ENCODE data around the gene ITPR3. TPM values are rescaled to one million over a fixed set of nuclear protein-coding genes. Genes with fewer than 3 reads are reported as not detected.

The ITPR3 gene
- total RNA-seq, 2 experiments from 2014 or later = 34.8 to 35.1 TPM

DNA sequence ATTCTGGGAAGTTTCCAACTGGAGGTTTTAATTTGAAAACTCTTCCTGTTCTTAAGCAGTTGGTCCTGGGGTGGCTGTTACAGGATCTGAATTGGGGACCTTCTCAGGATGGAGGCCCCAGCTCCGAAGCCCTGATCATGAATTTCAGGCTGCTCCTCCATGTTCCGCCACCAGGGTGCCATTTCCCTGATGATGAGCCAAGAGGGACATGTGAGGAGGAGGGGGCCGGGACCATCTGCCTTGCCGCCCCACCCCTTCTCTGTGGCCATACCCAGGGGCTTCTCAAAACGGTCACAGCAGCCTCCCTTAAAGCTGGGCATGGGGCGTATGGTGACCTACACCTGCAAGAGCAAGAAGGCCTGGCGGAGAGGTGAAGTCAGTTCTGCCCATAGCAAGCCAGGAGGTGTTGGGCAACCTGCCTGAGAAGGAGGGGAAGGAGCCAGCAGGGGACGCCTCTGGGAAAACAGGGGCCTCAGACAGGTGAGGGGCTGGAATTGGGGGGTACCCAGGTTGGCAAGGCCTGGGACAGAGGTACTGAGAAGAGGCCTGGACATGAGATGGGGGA lies 37.4 kb upstream of the ITPR3 start:
- peaks cover 6% of the 10 kb centered on the region for H3K36me3 Mint-ChIP-seq (ENCODE audit: low read depth)
- DNase-seq = no peak
- CTCF ChIA-PET = interaction anchor here (1.9 to 2.0 kb wide), 2 partner anchors 114 to 117 kb away, joined by 6 to 13 read pairs; no protein-coding TSS in a partner anchor
- H3K27ac Mint-ChIP-seq = no peak overlapping the region
- no peaks in the 10 kb centered on the region for H3K27me3 Mint-ChIP-seq (ENCODE audit: low read depth)
- intact Hi-C loops (cut with micrococcal nuclease) = no loop called here
- no peaks in the 10 kb centered on the region for H3K9me3 Mint-ChIP-seq
- peaks cover 22% of the 10 kb centered on the region for H3K4me1 Mint-ChIP-seq (ENCODE audit: low read depth)
- no peak overlapping the region for H3K4me3 Mint-ChIP-seq

DNA sequence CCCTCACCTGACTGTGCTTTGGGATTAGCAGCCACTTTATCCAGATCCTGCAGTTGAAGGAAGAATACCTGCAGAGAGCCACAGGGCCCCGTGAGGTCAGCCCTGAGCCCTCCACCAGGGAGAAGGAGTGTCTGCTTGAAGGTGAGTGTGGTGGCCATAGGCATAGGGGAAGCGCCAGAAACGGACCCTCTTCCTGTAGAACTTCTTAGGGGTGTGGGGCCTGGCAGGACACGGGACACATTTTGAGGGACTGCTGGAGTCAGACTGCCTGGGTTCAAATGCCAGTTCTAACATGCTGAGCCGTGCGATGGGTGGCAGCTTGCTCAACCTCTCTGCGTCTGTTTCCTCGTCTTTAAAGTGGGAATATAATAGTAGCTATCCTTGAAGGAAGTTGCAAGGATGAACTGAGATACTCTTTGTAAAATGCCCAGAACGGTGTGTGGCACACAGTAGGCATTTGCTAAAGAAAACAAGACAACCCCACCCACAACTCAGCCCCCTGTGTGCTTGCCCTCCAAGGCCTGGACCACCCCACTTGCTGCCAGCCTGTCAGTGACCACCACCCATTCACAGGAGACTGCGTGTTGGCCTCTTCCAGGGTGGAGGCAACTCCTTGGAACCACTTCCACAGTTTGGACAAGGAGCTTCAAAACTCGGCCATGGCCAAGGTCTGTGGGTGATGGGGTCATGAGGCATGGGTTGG lies 36.3 kb upstream of the ITPR3 start:
- Mint-ChIP-seq H3K9me3 (no peaks in the 10 kb centered on the region), H3K27ac (peak overlapping the region; percentile 82), H3K4me1 (ENCODE audit: low read depth) (peaks cover 22% of the 10 kb centered on the region), H3K36me3 (ENCODE audit: low read depth) (no peaks in the 10 kb centered on the region), H3K27me3 (ENCODE audit: low read depth) (no peaks in the 10 kb centered on the region), H3K4me3 (peak overlapping the region; percentile 66)
- intact Hi-C loops (cut with micrococcal nuclease) = loop anchor here (1.0 kb wide), 3 partner anchors 22 to 115 kb away; no protein-coding TSS in a partner anchor
- CTCF ChIA-PET = interaction anchor here (0.6 to 4.3 kb wide), 16 partner anchors 8 to 160 kb away, joined by 3 to 46 read pairs (median 4); partner anchors contain the start of genes ITPR3 and UQCC2
- DNase-seq = no peak

DNA sequence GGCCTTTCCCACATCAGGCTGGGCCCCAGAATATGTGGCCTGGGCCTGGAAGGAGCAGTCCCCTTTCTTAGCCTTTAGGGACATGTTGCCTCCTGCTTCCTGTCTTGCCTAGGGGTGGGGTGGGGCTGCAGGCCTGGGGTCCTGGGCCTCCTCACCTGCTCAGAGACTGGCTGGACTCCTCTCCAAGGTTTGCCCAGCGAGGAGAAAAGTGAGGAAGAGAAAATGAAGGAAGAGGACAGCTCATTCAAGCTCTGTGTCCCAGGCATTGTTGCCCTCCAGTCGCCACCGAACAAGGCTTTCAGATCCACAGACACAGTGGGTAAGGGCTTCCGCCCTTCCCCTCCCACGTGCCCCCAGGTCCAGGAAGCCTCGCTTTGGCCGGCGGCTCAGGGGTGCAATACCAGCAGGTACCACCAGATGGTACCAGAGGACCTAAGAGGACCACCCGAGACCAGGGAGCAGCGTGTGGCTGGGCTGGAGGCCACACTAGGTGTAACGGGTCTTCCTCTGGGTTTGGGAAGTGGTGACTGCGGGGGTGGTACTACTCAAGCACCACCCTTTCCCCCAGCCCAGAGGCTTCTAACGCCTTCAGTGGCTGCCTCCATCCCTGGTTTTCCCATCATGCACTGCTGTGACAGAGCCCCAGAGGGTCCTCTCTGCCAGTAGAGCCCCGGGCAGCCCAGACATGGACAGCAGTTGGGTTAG lies 35.6 kb upstream of the ITPR3 start:
- Mint-ChIP-seq H3K9me3 (no peaks in the 10 kb centered on the region), H3K27me3 (ENCODE audit: low read depth) (no peaks in the 10 kb centered on the region), H3K4me1 (ENCODE audit: low read depth) (peaks cover 19% of the 10 kb centered on the region), H3K36me3 (ENCODE audit: low read depth) (no peaks in the 10 kb centered on the region), H3K27ac (peak overlapping the region; percentile 82), H3K4me3 (peak overlapping the region; percentile 66)
- peak; percentile 94 for DNase-seq
- intact Hi-C loops (cut with micrococcal nuclease) = loop anchor here (1.0 kb wide), 4 partner anchors 22 to 177 kb away; no protein-coding TSS in a partner anchor
- CTCF ChIA-PET = interaction anchor here (0.6 to 4.3 kb wide), 21 partner anchors 9 to 159 kb away, joined by 3 to 46 read pairs (median 4); partner anchors contain the start of genes ITPR3 and UQCC2

DNA sequence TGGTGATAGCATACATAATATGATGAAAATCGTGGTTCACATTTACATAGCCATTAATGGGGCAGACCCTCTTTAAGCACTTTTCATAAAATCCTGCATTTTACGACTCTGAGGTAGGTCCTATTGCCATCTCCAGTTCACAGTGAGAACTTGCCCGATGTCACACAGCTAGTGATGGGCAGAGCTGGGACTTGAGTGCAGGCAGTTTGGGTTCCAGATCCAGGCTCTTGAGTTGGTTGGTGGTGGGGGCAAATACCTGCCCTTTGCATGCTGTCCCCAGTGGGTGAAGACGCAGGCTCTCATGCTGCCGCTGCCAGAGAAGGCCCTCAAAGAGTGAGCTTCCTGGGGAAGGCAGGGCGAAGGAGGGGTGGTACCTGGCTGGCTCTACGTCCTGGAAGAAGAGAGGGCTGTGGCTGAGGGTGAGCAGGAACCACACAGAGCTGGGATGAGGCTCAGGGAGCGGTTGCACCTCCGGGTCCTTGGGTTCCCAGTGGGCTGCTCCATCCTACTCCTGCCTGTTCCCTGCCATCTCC lies 34.9 kb upstream of the ITPR3 start:
- CTCF ChIA-PET = interaction anchor here (0.9 to 4.3 kb wide), 17 partner anchors 11 to 157 kb away, joined by 3 to 46 read pairs (median 5); partner anchors contain the start of genes ITPR3 and UQCC2
- Mint-ChIP-seq H3K4me1 (ENCODE audit: low read depth) (peaks cover 24% of the 10 kb centered on the region), H3K27me3 (ENCODE audit: low read depth) (no peaks in the 10 kb centered on the region), H3K36me3 (ENCODE audit: low read depth) (no peaks in the 10 kb centered on the region), H3K4me3 (peak overlapping the region; percentile 66), H3K9me3 (no peaks in the 10 kb centered on the region), H3K27ac (peak overlapping the region; percentile 59)
- DNase-seq = no peak
- intact Hi-C loops (cut with micrococcal nuclease) = loop anchor here (1.0 kb wide), 1 partner anchor 176 kb away; no protein-coding TSS in a partner anchor

DNA sequence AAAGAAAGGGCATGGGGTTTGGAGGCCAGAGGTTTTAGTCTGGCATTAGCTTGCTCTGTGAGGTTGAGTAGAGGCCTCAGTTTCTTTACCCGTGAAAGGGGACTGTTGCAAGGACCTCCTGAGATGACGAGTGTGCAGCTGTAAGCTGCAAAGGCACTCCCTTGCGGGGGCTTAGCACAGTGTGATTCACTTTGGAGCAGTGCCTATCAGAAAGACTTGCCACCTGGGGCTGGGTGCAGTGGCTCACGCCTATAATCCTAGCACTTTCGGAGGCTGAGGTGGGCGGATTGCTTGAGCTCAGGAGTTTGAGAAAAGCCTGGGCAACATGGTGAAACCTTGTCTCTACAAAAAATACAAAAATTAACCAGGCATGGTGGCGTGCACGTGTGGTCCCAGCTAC lies 33.6 kb upstream of the ITPR3 start:
- CTCF ChIA-PET = interaction anchor here (0.6 to 4.3 kb wide), 13 partner anchors 16 to 244 kb away, joined by 3 to 46 read pairs (median 4); partner anchors contain the start of gene ITPR3
- H3K27me3 Mint-ChIP-seq (ENCODE audit: low read depth) = no peaks in the 10 kb centered on the region
- no peak overlapping the region for H3K27ac Mint-ChIP-seq
- H3K36me3 Mint-ChIP-seq (ENCODE audit: low read depth) = no peaks in the 10 kb centered on the region
- H3K4me3 Mint-ChIP-seq = no peak overlapping the region
- DNase-seq = no peak
- intact Hi-C loops (cut with micrococcal nuclease) = no loop called here
- H3K4me1 Mint-ChIP-seq (ENCODE audit: low read depth) = peaks cover 33% of the 10 kb centered on the region
- no peaks in the 10 kb centered on the region for H3K9me3 Mint-ChIP-seq

DNA sequence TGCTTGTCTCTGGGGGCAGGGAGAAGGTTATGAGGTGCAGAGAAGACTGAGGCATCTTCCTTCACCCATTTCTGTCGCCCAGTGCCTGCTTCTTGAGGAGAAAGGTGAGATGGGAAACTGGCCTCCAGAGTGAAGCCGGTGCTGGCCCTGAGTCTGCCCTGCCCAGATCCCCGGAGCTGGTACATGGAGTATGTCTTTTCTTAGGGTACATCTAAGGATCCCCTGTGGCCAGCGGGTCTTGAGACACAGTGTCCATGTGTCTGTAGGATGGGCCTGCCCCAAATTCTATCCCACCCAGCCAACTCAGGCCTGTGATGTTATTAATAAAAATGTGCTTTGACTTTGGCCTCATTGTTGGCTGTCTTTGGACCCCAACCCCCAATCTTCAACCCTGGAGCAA lies 32.2 kb upstream of the ITPR3 start:
- CTCF ChIA-PET = interaction anchor here (1.8 to 2.1 kb wide), 2 partner anchors 16 to 19 kb away, joined by 8 to 20 read pairs; no protein-coding TSS in a partner anchor
- Mint-ChIP-seq H3K27me3 (ENCODE audit: low read depth) (no peaks in the 10 kb centered on the region), H3K4me1 (ENCODE audit: low read depth) (peaks cover 43% of the 10 kb centered on the region), H3K4me3 (no peak overlapping the region), H3K36me3 (ENCODE audit: low read depth) (no peaks in the 10 kb centered on the region), H3K27ac (no peak overlapping the region), H3K9me3 (no peaks in the 10 kb centered on the region)
- intact Hi-C loops (cut with micrococcal nuclease) = loop anchor here (1.0 kb wide), 1 partner anchor 18 kb away; no protein-coding TSS in a partner anchor
- no peak for DNase-seq

DNA sequence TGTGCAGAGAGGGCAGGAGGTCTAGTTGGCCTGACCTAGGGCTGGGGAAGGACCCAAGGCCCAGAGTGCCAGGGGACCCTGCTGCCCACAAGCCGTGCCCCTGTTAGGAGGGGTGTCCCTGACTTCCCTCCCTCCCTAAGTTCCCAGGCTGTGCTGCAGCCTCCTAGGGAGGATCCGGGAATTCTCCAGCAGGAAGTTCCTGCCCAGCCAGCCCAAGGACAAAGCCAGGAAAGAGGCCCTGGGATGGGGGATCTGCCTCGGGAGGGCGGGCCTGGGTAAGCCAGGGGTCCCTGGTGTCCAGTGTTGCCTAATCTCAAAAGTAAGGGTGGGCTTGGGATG lies 31.8 kb upstream of the ITPR3 start:
- H3K9me3 Mint-ChIP-seq = no peaks in the 10 kb centered on the region
- no peak overlapping the region for H3K27ac Mint-ChIP-seq
- no peak overlapping the region for H3K4me3 Mint-ChIP-seq

DNA sequence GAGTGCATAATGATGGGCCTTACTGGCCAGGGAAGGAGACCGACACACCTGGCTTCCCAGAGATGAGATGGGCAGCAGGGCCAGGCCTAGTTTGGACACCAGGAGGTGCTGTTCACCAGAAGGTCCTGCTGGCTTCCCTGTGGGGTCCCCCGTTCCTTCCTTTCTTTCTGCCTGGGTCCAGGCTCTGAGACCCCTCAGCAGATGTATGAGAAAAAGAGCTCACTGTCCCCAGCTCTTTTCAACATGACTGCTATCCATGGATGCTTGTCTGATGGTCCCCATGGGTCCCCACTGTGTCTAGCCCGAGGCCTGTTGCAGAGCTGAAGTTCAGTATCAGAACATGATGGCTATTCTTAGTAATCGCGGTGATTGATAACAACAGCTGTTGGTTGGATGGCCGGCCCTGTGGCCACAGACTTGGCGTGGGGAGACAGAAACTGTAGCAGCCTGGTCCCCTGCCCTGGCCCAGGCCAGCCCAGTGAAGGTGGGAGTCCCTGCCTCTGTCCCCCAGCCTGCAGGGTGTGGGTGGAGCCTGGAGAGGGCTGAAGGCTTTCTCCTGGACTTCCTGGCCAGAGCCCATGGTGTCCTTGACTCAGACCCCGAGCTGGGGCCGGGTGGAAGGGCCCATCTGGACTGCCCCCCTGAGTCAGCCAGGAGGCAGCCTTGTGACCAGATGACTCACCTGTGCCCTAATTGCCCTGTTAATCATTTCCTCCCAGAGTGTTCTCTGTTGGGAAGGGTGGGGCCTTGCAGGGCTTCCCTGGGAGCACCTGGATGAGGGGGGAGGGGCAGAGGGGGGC lies 31.2 kb upstream of the ITPR3 start:
- H3K9me3 Mint-ChIP-seq = no peaks in the 10 kb centered on the region
- no peak overlapping the region for H3K4me3 Mint-ChIP-seq
- peak; percentile 76 for DNase-seq
- H3K4me1 Mint-ChIP-seq (ENCODE audit: low read depth) = peaks cover 42% of the 10 kb centered on the region
- intact Hi-C loops (cut with micrococcal nuclease) = loop anchor here (1.0 kb wide), 3 partner anchors 17 to 110 kb away; no protein-coding TSS in a partner anchor
- CTCF ChIA-PET = interaction anchor here (0.7 to 2.1 kb wide), 15 partner anchors 10 to 160 kb away, joined by 3 to 20 read pairs (median 4); partner anchors contain the start of genes BAK1, ITPR3 and UQCC2
- no peaks in the 10 kb centered on the region for H3K27me3 Mint-ChIP-seq (ENCODE audit: low read depth)
- H3K27ac Mint-ChIP-seq = no peak overlapping the region
- H3K36me3 Mint-ChIP-seq (ENCODE audit: low read depth) = no peaks in the 10 kb centered on the region

More for the DNA sequence above, 31.8 kb upstream of the ITPR3 start:
- Mint-ChIP-seq H3K36me3 (ENCODE audit: low read depth) (no peaks in the 10 kb centered on the region), H3K27me3 (ENCODE audit: low read depth) (no peaks in the 10 kb centered on the region), H3K4me1 (ENCODE audit: low read depth) (peaks cover 43% of the 10 kb centered on the region)
- DNase-seq = no peak
- CTCF ChIA-PET = interaction anchor here (0.8 to 2.1 kb wide), 12 partner anchors 10 to 159 kb away, joined by 3 to 20 read pairs (median 4); partner anchors contain the start of genes BAK1, ITPR3 and UQCC2
- intact Hi-C loops (cut with micrococcal nuclease) = loop anchor here (1.0 kb wide), 1 partner anchor 18 kb away; no protein-coding TSS in a partner anchor

DNA sequence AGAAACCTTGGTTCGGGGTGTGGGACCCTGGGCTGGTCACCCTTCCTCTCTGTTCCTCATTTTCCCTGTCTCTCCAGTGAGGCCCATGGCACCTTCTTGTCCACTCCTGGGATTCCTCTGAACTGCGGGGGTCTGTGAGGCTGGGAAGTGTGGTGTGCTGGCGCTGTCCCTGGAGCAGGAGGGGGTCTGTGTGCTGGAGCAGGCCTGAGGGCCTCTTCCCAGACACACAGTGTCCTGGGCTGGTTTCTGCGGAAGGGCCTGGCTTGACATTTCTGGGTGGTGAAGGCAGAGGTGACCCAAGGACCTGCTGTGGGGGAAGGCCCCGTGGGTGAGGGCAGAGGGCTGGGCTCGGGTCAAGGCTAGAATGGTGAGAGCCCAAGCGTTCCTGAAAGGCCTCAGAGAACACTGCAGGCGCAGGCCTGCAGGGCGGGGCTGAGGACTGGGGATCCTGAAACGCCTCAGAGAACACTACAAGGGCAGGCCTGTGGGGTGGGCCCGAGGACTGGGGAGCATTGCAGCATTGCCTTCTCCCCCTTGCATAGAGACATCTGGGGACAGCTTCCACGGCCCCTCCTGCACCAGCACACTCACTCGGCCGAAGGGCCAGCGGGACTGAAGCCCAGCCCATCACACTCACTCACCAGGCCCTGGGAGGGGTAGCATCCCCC lies 30.5 kb upstream of the ITPR3 start:
- intact Hi-C loops (cut with micrococcal nuclease) = loop anchor here (1.0 kb wide), 2 partner anchors 42 to 110 kb away; no protein-coding TSS in a partner anchor
- CTCF ChIA-PET = interaction anchor here (0.7 to 2.1 kb wide), 10 partner anchors 11 to 132 kb away, joined by 3 to 20 read pairs (median 4); partner anchors contain the start of genes BAK1 and ITPR3
- DNase-seq = no peak
- no peak overlapping the region for H3K27ac Mint-ChIP-seq
- H3K27me3 Mint-ChIP-seq (ENCODE audit: low read depth) = no peaks in the 10 kb centered on the region
- no peak overlapping the region for H3K4me3 Mint-ChIP-seq
- H3K4me1 Mint-ChIP-seq (ENCODE audit: low read depth) = peaks cover 37% of the 10 kb centered on the region
- H3K9me3 Mint-ChIP-seq = no peaks in the 10 kb centered on the region
- no peaks in the 10 kb centered on the region for H3K36me3 Mint-ChIP-seq (ENCODE audit: low read depth)

DNA sequence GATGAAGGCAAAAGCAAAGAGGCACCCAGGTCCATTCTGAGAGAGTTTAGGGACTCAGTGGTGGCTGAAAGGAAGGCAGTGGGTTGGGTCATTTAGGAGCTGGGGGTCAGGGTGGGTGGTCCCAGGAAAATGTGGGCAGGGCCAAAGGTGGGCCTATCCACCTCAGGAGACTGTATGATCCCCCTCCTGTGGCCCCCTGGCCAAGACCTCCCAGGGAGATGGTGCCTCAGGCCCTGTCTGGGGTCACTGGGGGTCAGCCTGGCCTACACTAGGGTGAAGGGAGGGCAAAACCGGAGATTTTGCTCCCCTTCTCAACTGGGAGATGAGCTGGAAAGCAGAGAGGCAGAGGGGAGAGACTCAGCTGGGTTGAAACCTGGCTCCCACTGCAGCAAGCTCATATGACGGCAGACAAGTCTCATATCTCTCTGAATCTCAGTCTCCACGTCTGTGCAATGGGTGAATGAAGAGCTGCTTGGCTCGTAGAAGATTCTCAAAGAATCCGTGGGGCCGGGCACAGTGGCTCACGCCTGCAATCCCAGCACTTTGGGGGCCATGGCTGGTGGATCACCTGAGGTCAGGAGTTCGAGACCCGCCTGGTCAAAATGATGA lies 29.6 kb upstream of the ITPR3 start:
- H3K36me3 Mint-ChIP-seq (ENCODE audit: low read depth) = no peaks in the 10 kb centered on the region
- peaks cover 33% of the 10 kb centered on the region for H3K4me1 Mint-ChIP-seq (ENCODE audit: low read depth)
- H3K9me3 Mint-ChIP-seq = no peaks in the 10 kb centered on the region
- H3K27me3 Mint-ChIP-seq (ENCODE audit: low read depth) = no peaks in the 10 kb centered on the region
- no peak overlapping the region for H3K27ac Mint-ChIP-seq
- CTCF ChIA-PET = interaction anchor here (0.7 to 1.9 kb wide), 4 partner anchors 16 to 436 kb away, joined by 3 to 15 read pairs (median 3); no protein-coding TSS in a partner anchor
- no peak overlapping the region for H3K4me3 Mint-ChIP-seq
- DNase-seq = no peak
- intact Hi-C loops (cut with micrococcal nuclease) = no loop called here

Data from activated naive CD4-positive, alpha-beta T cell treated with anti-CD3 and anti-CD28 coated beads for 36 hours (primary cell).